ENCODE data around the gene USP35. TPM values are rescaled to one million over a fixed set of nuclear protein-coding genes. Genes with fewer than 3 reads are reported as not detected.

USP35 gene
- total RNA-seq, 1 donor from 2014 or later, result 11.8 TPM

DNA sequence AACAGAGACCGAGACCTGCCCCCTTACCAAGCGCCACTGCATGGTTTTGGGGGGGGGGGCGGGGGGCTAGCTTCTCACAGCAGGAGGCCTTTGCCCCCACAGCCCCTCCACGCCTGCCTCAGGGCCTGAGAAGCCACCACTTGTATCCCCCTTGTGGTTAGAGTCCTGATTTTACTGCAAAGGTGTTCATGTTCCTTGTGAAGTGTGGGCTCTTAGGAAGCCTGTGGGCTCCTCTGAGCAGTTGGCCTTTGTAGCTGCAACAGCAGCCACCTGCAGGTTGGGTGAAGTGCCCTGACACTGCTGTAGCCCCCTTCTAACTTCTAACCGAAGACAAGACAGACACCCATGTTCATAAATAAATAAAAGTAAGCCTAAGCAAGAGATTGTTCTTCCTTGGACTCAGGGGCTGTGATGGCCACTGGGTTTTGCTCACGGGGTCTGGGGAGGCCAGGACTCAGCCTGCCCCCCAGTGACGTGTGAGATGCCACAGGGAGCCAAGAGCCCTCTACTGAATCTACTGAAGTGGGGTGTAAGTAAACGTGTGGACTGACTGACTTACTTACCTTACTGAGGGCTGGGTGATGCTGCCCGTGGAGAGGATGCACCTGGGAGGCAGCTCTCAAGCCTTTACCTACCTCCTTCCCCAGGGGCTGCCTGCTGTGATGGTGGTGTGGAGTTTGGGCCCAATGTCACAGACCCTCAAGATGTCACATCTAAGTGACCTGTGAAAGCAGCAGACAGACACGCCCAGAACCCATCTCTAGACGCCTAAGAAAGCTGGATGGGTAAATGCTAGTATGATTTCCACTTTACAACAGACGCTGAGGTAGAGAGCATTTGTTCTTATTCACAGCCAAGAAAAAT lies 25.8 kb downstream of the USP35 start:
- Histone ChIP-seq H3K4me1 (peaks cover 6% of the 10 kb centered on the region), H3K27ac (no peak overlapping the region), H3K36me3 (peaks cover 0 to 25% of the 10 kb centered on the region in 2 donors), H3K9me3 (no peaks in the 10 kb centered on the region), H3K4me3 (no peak overlapping the region), H3K27me3 (no peaks in the 10 kb centered on the region)
- no peak for DNase-seq (ENCODE audit: extremely low spot score in 2 of 2)
- TF ChIP-seq, protein P1, sequence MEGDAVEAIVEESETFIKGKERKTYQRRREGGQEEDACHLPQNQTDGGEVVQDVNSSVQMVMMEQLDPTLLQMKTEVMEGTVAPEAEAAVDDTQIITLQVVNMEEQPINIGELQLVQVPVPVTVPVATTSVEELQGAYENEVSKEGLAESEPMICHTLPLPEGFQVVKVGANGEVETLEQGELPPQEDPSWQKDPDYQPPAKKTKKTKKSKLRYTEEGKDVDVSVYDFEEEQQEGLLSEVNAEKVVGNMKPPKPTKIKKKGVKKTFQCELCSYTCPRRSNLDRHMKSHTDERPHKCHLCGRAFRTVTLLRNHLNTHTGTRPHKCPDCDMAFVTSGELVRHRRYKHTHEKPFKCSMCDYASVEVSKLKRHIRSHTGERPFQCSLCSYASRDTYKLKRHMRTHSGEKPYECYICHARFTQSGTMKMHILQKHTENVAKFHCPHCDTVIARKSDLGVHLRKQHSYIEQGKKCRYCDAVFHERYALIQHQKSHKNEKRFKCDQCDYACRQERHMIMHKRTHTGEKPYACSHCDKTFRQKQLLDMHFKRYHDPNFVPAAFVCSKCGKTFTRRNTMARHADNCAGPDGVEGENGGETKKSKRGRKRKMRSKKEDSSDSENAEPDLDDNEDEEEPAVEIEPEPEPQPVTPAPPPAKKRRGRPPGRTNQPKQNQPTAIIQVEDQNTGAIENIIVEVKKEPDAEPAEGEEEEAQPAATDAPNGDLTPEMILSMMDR (IDR thresholded peaks at IDR 0.05), result no peak
- no peak for TF ChIP-seq POLR2AphosphoS5 (IDR thresholded peaks at IDR 0.05; ENCODE audit: insufficient read depth in 1 of 2, low read depth in 1 of 2)
- TF ChIP-seq POLR2A (IDR thresholded peaks at IDR 0.05), result no peak
- intact Hi-C loops (cut with DNase I), result no loop called here

DNA sequence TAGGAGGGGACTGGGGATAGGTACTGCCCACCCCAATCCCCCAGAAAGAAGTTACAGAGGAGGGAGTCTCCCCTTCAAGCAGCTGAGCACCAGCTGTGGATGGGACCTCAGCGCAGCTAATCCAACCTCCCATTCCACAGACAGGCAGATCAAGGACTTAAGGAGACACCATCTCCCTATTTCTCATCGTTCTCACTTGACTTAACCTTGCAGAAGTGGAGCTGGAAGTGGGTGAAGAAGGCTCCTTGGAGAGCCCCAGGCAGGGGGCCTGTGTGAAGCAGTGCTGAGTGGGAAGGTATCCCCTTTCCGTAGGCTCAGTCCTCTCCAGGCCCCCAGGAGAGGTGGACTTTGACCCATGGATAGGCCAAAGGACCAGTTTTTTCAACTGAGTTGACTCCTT lies 27.3 kb downstream of the USP35 start:
- Histone ChIP-seq H3K9me3 (no peaks in the 10 kb centered on the region), H3K4me1 (peaks cover 6% of the 10 kb centered on the region), H3K27ac (no peak overlapping the region), H3K36me3 (peaks cover 0 to 29% of the 10 kb centered on the region in 2 donors), H3K4me3 (no peak overlapping the region), H3K27me3 (no peaks in the 10 kb centered on the region)
- DNase-seq (ENCODE audit: extremely low spot score in 2 of 2), result no peak
- intact Hi-C loops (cut with DNase I), result no loop called here
- TF ChIP-seq POLR2A (IDR thresholded peaks at IDR 0.05) (no peak), POLR2AphosphoS5 (IDR thresholded peaks at IDR 0.05; ENCODE audit: insufficient read depth in 1 of 2, low read depth in 1 of 2) (no peak)
- TF ChIP-seq, protein P1 (IDR thresholded peaks at IDR 0.05), result no peak

DNA sequence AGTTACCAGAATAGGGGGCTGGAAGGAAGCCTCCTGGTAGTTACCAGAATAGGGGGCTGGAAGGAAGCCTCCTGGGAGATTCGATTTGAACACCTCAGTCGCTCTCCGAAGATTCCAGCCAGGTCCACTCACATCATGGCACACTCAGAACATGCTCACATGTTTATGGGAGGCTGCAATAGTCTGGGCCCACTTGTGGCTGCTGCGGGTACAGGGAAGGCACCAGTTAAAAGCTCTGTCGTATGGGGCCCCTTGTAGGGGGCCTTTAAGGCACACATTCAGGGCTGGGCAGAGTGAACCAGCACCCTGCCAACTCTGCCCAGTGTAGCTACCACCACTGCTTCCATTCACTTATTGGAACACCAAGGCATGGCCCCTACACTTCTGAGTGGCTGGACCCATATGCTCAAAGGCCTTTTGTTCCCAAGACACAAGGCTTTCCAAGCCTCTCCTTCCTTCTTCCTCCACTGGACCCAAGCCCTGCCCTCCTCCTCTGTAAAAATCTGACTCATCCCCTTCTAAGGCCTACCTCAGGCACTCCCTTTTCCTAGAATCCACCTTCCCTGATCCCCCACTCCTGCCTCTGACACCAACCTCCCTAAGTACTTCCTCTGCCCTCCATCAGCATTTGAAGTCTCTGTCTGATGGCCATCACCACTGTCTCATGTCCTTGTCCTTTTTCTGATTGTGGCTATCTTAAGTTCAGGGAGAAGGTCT lies 28.0 kb downstream of the USP35 start:
- no peak overlapping the region for H3K4me3 ChIP-seq
- H3K9me3 ChIP-seq, result no peaks in the 10 kb centered on the region
- peaks cover 6% of the 10 kb centered on the region for H3K4me1 ChIP-seq
- H3K27ac ChIP-seq, result no peak overlapping the region
- intact Hi-C loops (cut with DNase I), result no loop called here
- no peak for DNase-seq (ENCODE audit: extremely low spot score in 2 of 2)
- peaks cover 0 to 36% of the 10 kb centered on the region in 2 donors for H3K36me3 ChIP-seq
- TF ChIP-seq, protein P1 (IDR thresholded peaks at IDR 0.05), result no peak
- no peak for TF ChIP-seq POLR2AphosphoS5 (IDR thresholded peaks at IDR 0.05; ENCODE audit: insufficient read depth in 1 of 2, low read depth in 1 of 2)
- no peak for TF ChIP-seq POLR2A (IDR thresholded peaks at IDR 0.05)
- no peaks in the 10 kb centered on the region for H3K27me3 ChIP-seq

DNA sequence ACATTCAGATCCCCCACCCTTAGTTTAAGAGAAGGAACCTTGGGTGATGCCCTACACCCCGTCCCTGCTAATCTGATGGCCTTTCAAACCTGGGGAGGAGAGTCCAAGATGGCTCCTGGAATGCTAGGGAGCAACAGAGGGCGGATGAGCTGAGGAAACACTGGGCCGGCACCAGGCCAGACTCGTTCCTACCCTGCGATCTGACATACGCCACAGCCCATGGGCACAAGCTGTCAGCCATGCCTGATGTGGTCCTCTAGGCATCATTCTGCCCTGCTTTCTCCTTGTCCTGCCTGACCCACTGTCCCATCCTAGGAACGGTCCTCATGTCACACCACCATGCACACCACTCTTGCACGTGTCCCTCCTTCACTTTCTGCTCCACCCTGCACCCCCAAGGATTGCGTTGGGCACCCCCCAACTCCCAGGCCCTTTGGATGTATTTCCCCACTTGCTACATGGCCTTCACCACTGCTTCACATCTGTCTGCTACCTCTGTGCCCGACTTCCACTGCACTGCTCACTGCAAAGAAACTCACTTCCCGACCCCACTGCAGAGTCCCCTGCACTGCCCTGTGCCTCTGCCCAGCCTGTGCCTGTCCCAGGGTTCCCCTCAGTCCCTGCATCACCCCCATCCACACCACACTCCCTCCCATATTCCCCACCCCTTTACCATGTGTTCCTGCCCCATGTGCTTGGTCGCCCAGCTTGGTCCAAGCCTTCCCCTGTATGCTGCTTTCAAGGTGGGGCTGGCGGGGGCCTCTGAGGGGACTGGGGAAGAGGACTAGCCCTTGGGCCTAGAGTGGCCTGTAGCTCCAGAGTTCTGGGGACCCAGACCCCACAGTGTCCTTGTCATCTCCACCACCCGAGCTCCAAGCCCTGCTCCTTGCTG lies 29.2 kb downstream of the USP35 start:
- peaks cover 0 to 45% of the 10 kb centered on the region in 2 donors for H3K36me3 ChIP-seq
- DNase-seq (ENCODE audit: extremely low spot score in 2 of 2), result peak; percentile 70 to 85

More for the DNA sequence above, 29.2 kb downstream of the USP35 start:
- no peak for TF ChIP-seq POLR2AphosphoS5 (IDR thresholded peaks at IDR 0.05; ENCODE audit: insufficient read depth in 1 of 2, low read depth in 1 of 2)
- TF ChIP-seq, protein P1 (IDR thresholded peaks at IDR 0.05), result no peak
- no peak for TF ChIP-seq POLR2A (IDR thresholded peaks at IDR 0.05)
- H3K27ac ChIP-seq, result no peak overlapping the region
- no peaks in the 10 kb centered on the region for H3K9me3 ChIP-seq
- intact Hi-C loops (cut with DNase I), result no loop called here
- no peaks in the 10 kb centered on the region for H3K4me1 ChIP-seq
- H3K4me3 ChIP-seq, result no peak overlapping the region
- no peaks in the 10 kb centered on the region for H3K27me3 ChIP-seq
